ENCODE measurements around the gene SLCO3A1. TPM values are rescaled to one million over a fixed set of nuclear protein-coding genes. Genes with fewer than 3 reads are reported as not detected.

The SLCO3A1 gene
- total and polyA plus RNA-seq, 4 donors: 1.6 to 3.6 (median 2.4) TPM

GRCh38 chr15:91952216-91952615 lies 98.7 kb downstream of the SLCO3A1 start (continued):
- no peak for TF ChIP-seq HNF4A (conservative IDR thresholded peaks at IDR 0.05)
- no peak for TF ChIP-seq NR2F2 (IDR thresholded peaks at IDR 0.05)

- H3K9me3 ChIP-seq (ENCODE audit: control insufficient read depth in 4 of 4, low read length in 3 of 4): no peaks in the 10 kb centered on the region
- TF ChIP-seq SP1 (IDR thresholded peaks at IDR 0.05) (no peak), YY1 (IDR thresholded peaks at IDR 0.05) (no peak), JUND (IDR thresholded peaks at IDR 0.05) (no peak), ATF3 (IDR thresholded peaks at IDR 0.05) (no peak), CTCF (IDR thresholded peaks at IDR 0.05; ENCODE audit: low read depth, low read length, missing input control) (no peak), RAD21 (IDR thresholded peaks at IDR 0.05) (no peak)
- H3K27me3 ChIP-seq (ENCODE audit: control insufficient read depth in 4 of 4, insufficient read depth in 4 of 4, low read length in 3 of 4): no peaks in the 10 kb centered on the region
- no peaks in the 10 kb centered on the region for H3K36me3 ChIP-seq (ENCODE audit: control insufficient read depth in 4 of 4, insufficient read depth in 3 of 4, low read depth in 1 of 4, low read length in 3 of 4)
- H3K27ac ChIP-seq (ENCODE audit: low read depth in 1 of 2, low read length in 2 of 2): no peak overlapping the region
- H3K4me3 ChIP-seq (ENCODE audit: low read depth in 1 of 3, low read length in 3 of 3): no peak overlapping the region
- H3K4me1 ChIP-seq (ENCODE audit: control insufficient read depth in 4 of 4, insufficient read depth in 4 of 4, low read length in 3 of 4): no peaks in the 10 kb centered on the region
- no peak overlapping the region for H3K9ac ChIP-seq (ENCODE audit: low read depth in 1 of 2, low read length in 2 of 2)
- no peak for DNase-seq (ENCODE audit: low spot score)
- 79% methylated on average over 7 of the region's 7 CpGs for WGBS
Observed at GRCh38 chr15:91953432-91953831, 99.9 kb downstream of the SLCO3A1 start.

GRCh38 chr15:91954292-91954691 lies 100.8 kb downstream of the SLCO3A1 start:
- Histone ChIP-seq H3K27ac (ENCODE audit: low read depth in 1 of 2, low read length in 2 of 2) (no peak overlapping the region), H3K27me3 (ENCODE audit: control insufficient read depth in 4 of 4, insufficient read depth in 4 of 4, low read length in 3 of 4) (no peaks in the 10 kb centered on the region), H3K36me3 (ENCODE audit: control insufficient read depth in 4 of 4, insufficient read depth in 3 of 4, low read depth in 1 of 4, low read length in 3 of 4) (no peaks in the 10 kb centered on the region), H3K4me3 (ENCODE audit: low read depth in 1 of 3, low read length in 3 of 3) (no peak overlapping the region), H3K9me3 (ENCODE audit: control insufficient read depth in 4 of 4, low read length in 3 of 4) (no peaks in the 10 kb centered on the region), H3K9ac (ENCODE audit: low read depth in 1 of 2, low read length in 2 of 2) (no peak overlapping the region), H3K4me1 (ENCODE audit: control insufficient read depth in 4 of 4, insufficient read depth in 4 of 4, low read length in 3 of 4) (no peaks in the 10 kb centered on the region)
- WGBS: 78% methylated on average over 7 of the region's 7 CpGs
- DNase-seq (ENCODE audit: low spot score): no peak
- no peak for TF ChIP-seq MAX (IDR thresholded peaks at IDR 0.05)
- peak; percentile 17 for TF ChIP-seq CTCF (IDR thresholded peaks at IDR 0.05; ENCODE audit: low read depth, low read length, missing input control)
- no peak for TF ChIP-seq ZBTB33 (IDR thresholded peaks at IDR 0.05)
- TF ChIP-seq NR2F2 (IDR thresholded peaks at IDR 0.05): no peak
- no peak for TF ChIP-seq SP1 (IDR thresholded peaks at IDR 0.05)
- TF ChIP-seq JUND (IDR thresholded peaks at IDR 0.05): no peak
- no peak for TF ChIP-seq FOXA2 (IDR thresholded peaks at IDR 0.05)
